HepG2 (cell line): Measurements from ENCODE around the gene CARD9.

ENCODE experiments used
- CREB3 ChIP-seq: sonication (generic); formaldehyde crosslinking; IDR thresholded peaks from 2 replicates; pipeline ENCODE4 v1.5.0; 2020; ENCODE audit warnings: missing genetic modification reagents
- CTCF ChIP-seq: sonication (generic); formaldehyde crosslinking; IDR thresholded peaks from 2 replicates; pipeline ENCODE4 v1.5.0; 2020; ENCODE audit warnings: mild to moderate bottlenecking, missing genetic modification reagents, moderate library complexity
- PTBP1 ChIP-seq: fragments of 200-400 bp; formaldehyde crosslinking; IDR thresholded peaks from 2 replicates; pipeline ENCODE4 v1.6.1; 2018; ENCODE audit warnings: low read length, low read depth; ENCODE audit not compliant: poor library complexity, severe bottlenecking
- SMC3 ChIP-seq: IDR thresholded peaks from 2 replicates; pipeline ENCODE4 v1.6.1; 2011; ENCODE audit warnings: low read length, improper control_type of control experiment
- TCF7 ChIP-seq: sonication (generic); IDR thresholded peaks from 2 replicates; pipeline ENCODE4 v1.6.1; 2016; ENCODE audit warnings: antibody characterized with exemption, low read depth
- USF2 ChIP-seq, 2 experiments: sonication (generic) in 1 of 2; formaldehyde crosslinking in 1 of 2; IDR thresholded peaks; 2 replicates each; pipeline versions ENCODE4 v1.5.1 to v1.6.1; 2011 to 2020; ENCODE audit warnings: borderline replicate concordance in 1 of 2, low read depth in 1 of 2, low read length in 1 of 2, mild to moderate bottlenecking in 1 of 2, missing genetic modification reagents in 1 of 2, moderate library complexity in 1 of 2
- ZBTB7A ChIP-seq: sonication (generic); formaldehyde crosslinking; IDR thresholded peaks from 2 replicates; pipeline ENCODE4 v1.8.0; 2022; ENCODE audit warnings: mild to moderate bottlenecking, missing genetic modification reagents
- ZFP36 ChIP-seq: fragments of 150-350 bp; IDR thresholded peaks from 2 replicates; pipeline ENCODE4 v1.6.1; 2018; ENCODE audit warnings: borderline replicate concordance, low read length, low read depth; ENCODE audit not compliant: partially characterized antibody
- ZFP82 ChIP-seq: sonication (generic); formaldehyde crosslinking; IDR thresholded peaks from 2 replicates; pipeline ENCODE4 v1.5.1; 2020; ENCODE audit warnings: mild to moderate bottlenecking, missing genetic modification reagents, borderline replicate concordance
- ZKSCAN5 ChIP-seq: sonication (generic); formaldehyde crosslinking; IDR thresholded peaks from 2 replicates; pipeline ENCODE4 v1.5.1; 2020; ENCODE audit warnings: mild to moderate bottlenecking, missing genetic modification reagents
- ZNF232 ChIP-seq: sonication (generic); formaldehyde crosslinking; IDR thresholded peaks from 2 replicates; pipeline ENCODE4 v1.4.0; 2020; ENCODE audit warnings: missing genetic modification reagents, borderline replicate concordance
- ZNF430 ChIP-seq: sonication (generic); formaldehyde crosslinking; IDR thresholded peaks from 2 replicates; pipeline ENCODE4 v1.9.0; 2021; ENCODE audit warnings: mild to moderate bottlenecking, missing genetic modification reagents
- ZNF670 ChIP-seq: sonication (generic); formaldehyde crosslinking; IDR thresholded peaks from 2 replicates; pipeline ENCODE4 v1.8.0; 2022; ENCODE audit warnings: mild to moderate bottlenecking, missing genetic modification reagents, borderline replicate concordance
- ZNF780A ChIP-seq: sonication (generic); formaldehyde crosslinking; IDR thresholded peaks from 2 replicates; pipeline ENCODE4 v1.8.0; 2022; ENCODE audit warnings: mild to moderate bottlenecking, missing genetic modification reagents, moderate library complexity

- TF ChIP-seq SMC3 (no peak), CTCF (no peak), USF2 (IDR thresholded peaks at IDR 0.05; ENCODE audit: low read depth, low read length) (no peak), USF2 (CRISPR knock-in tag; IDR thresholded peaks at IDR 0.05; ENCODE audit: borderline replicate concordance) (no peak), ZNF780A (CRISPR knock-in tag) (no peak), ZFP36 (no peak), ZKSCAN5 (CRISPR knock-in tag) (no peak), ZNF232 (no peak), ZNF670 (CRISPR knock-in tag) (no peak), PTBP1 (no peak), TCF7 (no peak), ZBTB7A (CRISPR knock-in tag) (no peak), CREB3 (CRISPR knock-in tag) (no peak), ZNF430 (no peak), ZFP82 (CRISPR knock-in tag) (no peak)
Measured at GRCh38 chr9:136329211-136329627, 44.2 kb downstream of the CARD9 start.
